Fibroblast of villous mesenchyme (primary cell): ENCODE results near the gene CLEC6A. TPM values are rescaled to one million over a fixed set of nuclear protein-coding genes. Genes with fewer than 3 reads are reported as not detected.

Experiments
- DNase-seq: peaks from one replicate; pipeline ENCODE4 v3.0.0-alpha.2; 2010; ENCODE audit warnings: low read depth
- H3K4me3 ChIP-seq: 2 replicates; pipeline ENCODE4 v1.5.1; 2011; ENCODE audit warnings: low read depth, mild to moderate bottlenecking, low read length
- CTCF ChIP-seq: IDR thresholded peaks from 2 replicates; pipeline ENCODE4 v1.5.1; 2012; ENCODE audit warnings: low read depth, mild to moderate bottlenecking, low read length; ENCODE audit not compliant: insufficient read depth
- small RNA-seq: library from RNA; depleted of rRNA; stranded (forward); fragments of <200 nt; gene quantifications from one replicate; pipeline ENCODE3, GENCODE V24; 2012
- total RNA-seq: library from RNA; depleted of rRNA; stranded (reverse); fragments of >200 nt; gene quantifications from 2 replicates; pipeline ENCODE4 v1.2.3, GENCODE V29; 2012

Gene CLEC6A
- total RNA-seq, 1 donor = not detected

GRCh38 chr12:8513256-8513655 is 57.5 kb downstream of the CLEC6A start, which contains the start of gene CLEC4D:
CLEC4D (plus strand) TSS chr12:8513503; CDS start chr12:8513733, 230 bp downstream.
- no peak for TF ChIP-seq CTCF
- no peak for DNase-seq
- H3K4me3 ChIP-seq = no peak within 1 kb of the TSS

- DNase-seq = no peak
- H3K4me3 ChIP-seq = no peak overlapping the region
- no peak for TF ChIP-seq CTCF
Observed at GRCh38 chr12:8517971-8518370, 62.2 kb downstream of the CLEC6A start.

GRCh38 chr12:8519171-8519570 is 63.4 kb downstream of the CLEC6A start:
- H3K4me3 ChIP-seq = no peak overlapping the region
- TF ChIP-seq CTCF = no peak
- no peak for DNase-seq

- TF ChIP-seq CTCF = no peak
- no peak for DNase-seq
- H3K4me3 ChIP-seq = no peak overlapping the region
Observed at GRCh38 chr12:8527250-8528130, 71.7 kb downstream of the CLEC6A start.

Small RNA genes within 50 kb of the gene (small RNA-seq; reads per million reads assigned to genes)
- gene RNU6-275P = not detected

Other genes with a start within 250 kb of the CLEC6A start
- under 0.01 TPM in 1 of 2 replicates, not detected in the other for gene FAM90A1, start 228.3 kb upstream of the CLEC6A start, total RNA-seq
- gene CLEC4D, start 57.5 kb downstream of the CLEC6A start, total RNA-seq = not detected in 2 replicates
- not detected in 2 replicates for gene CLEC4E, start 84.9 kb downstream of the CLEC6A start, total RNA-seq
- not detected in 2 replicates for gene AICDA, start 156.9 kb downstream of the CLEC6A start, total RNA-seq
- gene MFAP5, start 206.9 kb downstream of the CLEC6A start, total RNA-seq = 0.86 and 4.8 TPM in 2 replicates
- gene RIMKLB, start 242.0 kb downstream of the CLEC6A start, total RNA-seq = 15.1 TPM in 2 replicates